AG04450 (cell line): ENCODE measurements around the gene PM20D1. TPM values are rescaled to one million over a fixed set of nuclear protein-coding genes. Genes with fewer than 3 reads are reported as not detected.
"Not testable (repeated sequence)": the region's sequence is repeated elsewhere in the genome, so short reads cannot be mapped to it uniquely, and the experiment has no call there.

ENCODE experiments used
- CTCF ChIA-PET: fragments of 300-600, 350-600 bp; formaldehyde crosslinking; extraction: SDS; loops from one replicate; lab custom pipeline; 2022; ENCODE audit warnings: antibody characterized with exemption, inconsistent platforms; lab: Charles Lee
- POLR2A ChIA-PET: fragments of 350-600 bp; formaldehyde crosslinking; extraction: SDS; loops from one replicate; lab custom pipeline; 2021; ENCODE audit warnings: antibody characterized with exemption, inconsistent platforms; lab: Yijun Ruan, JAX
- DNase-seq: peaks from one replicate; pipeline ENCODE4 v3.0.0-alpha.2; 2011; ENCODE audit warnings: low read depth, low spot score
- H3K27ac ChIP-seq: one replicate; pipeline ENCODE4 v1.5.1; 2012; ENCODE audit warnings: low read depth, low read length, control low read depth
- H3K27me3 ChIP-seq: one replicate; pipeline ENCODE4 v1.6.0; 2012; ENCODE audit warnings: low read length; ENCODE audit not compliant: control insufficient read depth, insufficient read depth
- H3K4me3 ChIP-seq: 2 replicates; pipeline ENCODE4 v1.5.1; 2011; ENCODE audit warnings: mild to moderate bottlenecking, low read depth, low read length, control low read depth
- H3K9me3 ChIP-seq: 2 replicates; pipeline ENCODE4 v1.5.1; 2012; ENCODE audit warnings: low read length; ENCODE audit not compliant: control insufficient read depth, insufficient read depth
- CTCF ChIP-seq: IDR thresholded peaks from 2 replicates; pipeline ENCODE4 v1.5.1; 2011; ENCODE audit warnings: low read depth, low read length, control low read depth, inconsistent platforms
- polyA plus RNA-seq: library from polyadenylated mRNA; depleted of rRNA; stranded (reverse); fragments of >200 nt; gene quantifications from 2 replicates; pipeline ENCODE4 v1.2.3, GENCODE V29; 2011

PM20D1 gene
- polyA plus RNA-seq, 1 experiment: not detected

- no peak for DNase-seq
- Histone ChIP-seq H3K9me3 (no peaks in the 10 kb centered on the region), H3K27me3 (peaks cover 32% of the 10 kb centered on the region), H3K4me3 (no peak overlapping the region), H3K27ac (no peak overlapping the region)
- TF ChIP-seq CTCF: no peak
- ChIA-PET POLR2A (interaction anchor here (0.6 kb wide), 1 partner anchor 191 kb away, joined by 8 read pairs; no protein-coding TSS in a partner anchor), CTCF (no interaction called here)
These were observed 23.7 kb downstream of the PM20D1 start for GRCh38 chr1:205826016-205826806.

DNA sequence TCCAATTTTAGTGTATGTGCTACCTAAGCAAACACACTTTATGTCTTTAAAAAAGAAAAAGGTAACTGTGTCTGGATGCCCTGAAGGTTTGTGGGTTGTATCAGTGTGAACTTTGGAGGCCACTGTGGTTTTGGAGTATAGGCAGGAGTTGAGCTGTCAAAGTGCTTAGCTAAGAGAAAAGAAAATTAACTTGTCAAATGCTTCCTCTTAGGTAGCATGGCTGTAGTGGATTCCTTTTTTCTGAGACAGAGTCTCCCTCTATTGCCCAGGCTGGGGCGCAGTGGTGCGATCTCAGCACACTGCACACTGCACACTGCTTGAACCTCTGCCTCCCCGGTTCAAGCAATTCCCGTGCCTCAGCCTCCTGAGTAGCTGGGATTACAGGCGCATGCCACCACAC is 25.8 kb downstream of the PM20D1 start:
- Histone ChIP-seq H3K27me3 (peaks cover 35% of the 10 kb centered on the region), H3K27ac (no peak overlapping the region), H3K4me3 (no peak overlapping the region), H3K9me3 (no peaks in the 10 kb centered on the region)
- ChIA-PET CTCF (no interaction called here), POLR2A (interaction anchor here (0.7 kb wide), 1 partner anchor 13 kb away, joined by 4 read pairs; no protein-coding TSS in a partner anchor)
- DNase-seq: no peak
- no peak for TF ChIP-seq CTCF

- POLR2A ChIA-PET, DNase-seq, CTCF ChIA-PET, H3K4me3 ChIP-seq, H3K9me3 ChIP-seq, H3K27ac ChIP-seq: not testable (repeated sequence)
- peaks cover 32% of the 10 kb centered on the region for H3K27me3 ChIP-seq
These were observed 26.7 kb downstream of the PM20D1 start for GRCh38 chr1:205823260-205823659.

DNA sequence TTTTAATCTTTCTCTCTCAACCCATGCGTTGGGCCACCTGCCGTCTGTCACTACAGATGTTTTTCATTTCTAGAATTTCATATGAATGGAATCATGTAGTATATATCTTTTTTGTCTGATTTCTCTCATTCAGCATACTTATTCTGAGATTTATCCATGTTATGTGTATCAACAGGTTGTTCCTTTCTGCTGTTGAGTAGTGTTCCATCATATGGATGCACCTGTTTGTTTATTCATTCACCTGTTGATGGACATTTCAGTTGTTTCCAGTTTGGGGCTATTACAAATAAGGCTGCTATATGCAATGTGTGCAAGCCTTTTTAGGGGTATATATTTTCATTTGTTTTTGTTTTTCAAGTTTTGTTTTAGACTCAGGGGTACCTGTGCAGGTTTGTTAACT is 27.5 kb downstream of the PM20D1 start:
- ChIA-PET CTCF (no interaction called here), POLR2A (no interaction called here)
- Histone ChIP-seq H3K27me3 (peaks cover 27% of the 10 kb centered on the region), H3K4me3 (no peak overlapping the region), H3K9me3 (no peaks in the 10 kb centered on the region), H3K27ac (no peak overlapping the region)
- TF ChIP-seq CTCF: no peak
- no peak for DNase-seq

GRCh38 chr1:205817988-205818387 is 31.9 kb downstream of the PM20D1 start:
- H3K27me3 ChIP-seq: peaks cover 10% of the 10 kb centered on the region
- no peaks in the 10 kb centered on the region for H3K9me3 ChIP-seq
- no peak overlapping the region for H3K4me3 ChIP-seq
- no peak overlapping the region for H3K27ac ChIP-seq
- DNase-seq: no peak
- ChIA-PET CTCF (interaction anchor here (0.6 to 0.9 kb wide), 2 partner anchors 46 to 166 kb away, joined by 3 read pairs; no protein-coding TSS in a partner anchor), POLR2A (no interaction called here)
- TF ChIP-seq CTCF: no peak
